Mesenteric fat pad (tissue), 1 donor: Measurements from ENCODE around the gene DIS3L2. TPM values are rescaled to one million over a fixed set of nuclear protein-coding genes. Genes with fewer than 3 reads are reported as not detected.
"Not testable (repeated sequence)": the region's sequence is repeated elsewhere in the genome, so short reads cannot be mapped to it uniquely, and the experiment has no call there.

Experiments
- DNase-seq: peaks from one replicate; pipeline ENCODE4 v3.0.0-alpha.2; 2020; ENCODE audit warnings: low spot score
- total RNA-seq: library from RNA; stranded (reverse); fragmentation: NEBNext Ultra II Directional; extraction: Animal tissue kit (Norgen Biotek cat#: 25700); gene quantifications from one replicate; pipeline ENCODE4 v1.2.1, GENCODE V29; 2021
- donor health status: DM: yes; HTN: yes; CAD: no.

DIS3L2 gene
- total RNA-seq, 1 donor from 2014 or later = 33.5 TPM

- no peak for DNase-seq
Observed at GRCh38 chr2:232104076-232104646, 142.6 kb downstream of the DIS3L2 start.

- DNase-seq = no peak
Observed at GRCh38 chr2:232111551-232111950, 150.0 kb downstream of the DIS3L2 start.

GRCh38 chr2:232113821-232114220 is 152.3 kb downstream of the DIS3L2 start:
- DNase-seq = no peak

GRCh38 chr2:232115728-232116361 is 154.3 kb downstream of the DIS3L2 start:
- not testable (repeated sequence) for DNase-seq

- no peak for DNase-seq
Observed at GRCh38 chr2:232116852-232117251, 155.3 kb downstream of the DIS3L2 start.

GRCh38 chr2:232117413-232117812 is 155.9 kb downstream of the DIS3L2 start:
- no peak for DNase-seq

- no peak for DNase-seq
Observed at GRCh38 chr2:232120911-232121310, 159.4 kb downstream of the DIS3L2 start.

GRCh38 chr2:232124309-232124708 is 162.8 kb downstream of the DIS3L2 start:
- DNase-seq = no peak

- no peak for DNase-seq
Observed at GRCh38 chr2:232126301-232127099, 165.0 kb downstream of the DIS3L2 start.

- DNase-seq = no peak
Observed at GRCh38 chr2:232129483-232129882, 168.0 kb downstream of the DIS3L2 start.

GRCh38 chr2:232132181-232132580 is 170.7 kb downstream of the DIS3L2 start:
- DNase-seq = no peak

GRCh38 chr2:232133078-232133477 is 171.6 kb downstream of the DIS3L2 start:
- DNase-seq = no peak

- DNase-seq = no peak
Observed at GRCh38 chr2:232134939-232135338, 173.4 kb downstream of the DIS3L2 start.

- no peak for DNase-seq
Observed at GRCh38 chr2:232137356-232138147, 176.0 kb downstream of the DIS3L2 start.

GRCh38 chr2:232138441-232138840 is 176.9 kb downstream of the DIS3L2 start:
- DNase-seq = no peak

GRCh38 chr2:232139171-232139594 is 177.7 kb downstream of the DIS3L2 start:
- DNase-seq = no peak

- DNase-seq = no peak
Observed at GRCh38 chr2:232139786-232140562, 178.5 kb downstream of the DIS3L2 start.

GRCh38 chr2:232141591-232141990 is 180.1 kb downstream of the DIS3L2 start:
- DNase-seq = no peak

- no peak for DNase-seq
Observed at GRCh38 chr2:232142049-232142448, 180.5 kb downstream of the DIS3L2 start.

- no peak for DNase-seq
Observed at GRCh38 chr2:232142502-232142901, 181.0 kb downstream of the DIS3L2 start.

GRCh38 chr2:232146294-232146693 is 184.8 kb downstream of the DIS3L2 start:
- no peak for DNase-seq
